Activated B cell treated with CpG ODN at 0.5 μM for 24 hours (primary cell): ENCODE data around the gene SCAF4. TPM values are rescaled to one million over a fixed set of nuclear protein-coding genes. Genes with fewer than 3 reads are reported as not detected.
A peak's percentile ranks its signal among the peaks of the same experiment; 100 is the strongest.

Experiments used
- ATAC-seq: fragments of 200-7000 bp; cut with Tn5 transposase; one replicate; pipeline ENCODE4 v1.10.0; 2021; ENCODE audit warnings: low read depth, mild to moderate bottlenecking, moderate library complexity
- CTCF ChIA-PET: fragments of 350-600 bp; sonication (Branson Sonifier 250); formaldehyde crosslinking; loops from one replicate; lab custom pipeline; 2021; ENCODE audit warnings: antibody characterized with exemption; lab: Charles Lee
- POLR2A ChIA-PET: fragments of 350-600 bp; sonication (Branson Sonifier 250); formaldehyde crosslinking; loops from one replicate; lab custom pipeline; 2021; ENCODE audit warnings: antibody characterized with exemption; lab: Charles Lee
- DNase-seq: peaks from one replicate; pipeline ENCODE4 v3.0.0; 2022
- H3K27ac Mint-ChIP-seq: one replicate; pipeline ENCODE4 v1.8.0; 2020; ENCODE audit warnings: mixed read lengths
- H3K27me3 Mint-ChIP-seq: one replicate; pipeline ENCODE4 v1.8.0; 2021; ENCODE audit warnings: mixed read lengths
- H3K36me3 Mint-ChIP-seq: one replicate; pipeline ENCODE4 v1.8.0; 2021; ENCODE audit warnings: low read depth, mixed read lengths
- H3K4me1 Mint-ChIP-seq: one replicate; pipeline ENCODE4 v1.8.0; 2021; ENCODE audit warnings: mixed read lengths
- H3K4me3 Mint-ChIP-seq: one replicate; pipeline ENCODE4 v1.8.0; 2020; ENCODE audit warnings: mild to moderate bottlenecking, mixed read lengths
- H3K9me3 Mint-ChIP-seq: one replicate; pipeline ENCODE4 v1.8.0; 2020; ENCODE audit warnings: mixed read lengths
- CTCF ChIP-seq: fragments of 200-600 bp; IDR thresholded peaks from one replicate; pipeline ENCODE4 v1.8.0; 2022; ENCODE audit warnings: antibody characterized with exemption, mild to moderate bottlenecking
- intact Hi-C: fragments of 100-400 bp; cut with micrococcal nuclease; formaldehyde crosslinking; loops from one replicate; pipeline ENCODE4 v1.15.1; 2024
- total RNA-seq: library from RNA; stranded (reverse); gene quantifications from 2 replicates; pipeline ENCODE4 v1.2.3, GENCODE V29; 2022

SCAF4 gene
- total RNA-seq, 1 donor from 2014 or later: 80.5 TPM

- ChIA-PET CTCF (no interaction called here), POLR2A (no interaction called here)
- no peak overlapping the region for H3K4me3 Mint-ChIP-seq
- no peaks in the 10 kb centered on the region for H3K27me3 Mint-ChIP-seq
- no peak overlapping the region for H3K27ac Mint-ChIP-seq
- H3K9me3 Mint-ChIP-seq: no peaks in the 10 kb centered on the region
- no peak for TF ChIP-seq CTCF
- DNase-seq: no peak
- H3K36me3 Mint-ChIP-seq: no peaks in the 10 kb centered on the region
- peaks cover 5% of the 10 kb centered on the region for H3K4me1 Mint-ChIP-seq
- ATAC-seq: no peak
- intact Hi-C loops: no loop called here
These were observed 108.3 kb downstream of the SCAF4 start for GRCh38 chr21:31623664-31624063.

GRCh38 chr21:31622397-31622796 is 109.5 kb downstream of the SCAF4 start:
- no peaks in the 10 kb centered on the region for H3K9me3 Mint-ChIP-seq
- no peaks in the 10 kb centered on the region for H3K27me3 Mint-ChIP-seq
- H3K4me1 Mint-ChIP-seq: peaks cover 5% of the 10 kb centered on the region
- H3K36me3 Mint-ChIP-seq: no peaks in the 10 kb centered on the region
- H3K4me3 Mint-ChIP-seq: no peak overlapping the region
- peak; percentile 20 for TF ChIP-seq CTCF
- POLR2A ChIA-PET: no interaction called here
- intact Hi-C loops: no loop called here
- ATAC-seq (no peak), DNase-seq (no peak)
- CTCF ChIA-PET: no interaction called here
- no peak overlapping the region for H3K27ac Mint-ChIP-seq

Other genes with a start within 250 kb of the SCAF4 start
- gene SOD1, start 72.4 kb downstream of the SCAF4 start, total RNA-seq: 107 and 131 TPM in 2 replicates
- 0.51 and 1.5 TPM in 2 replicates for gene HUNK, start 140.9 kb upstream of the SCAF4 start, total RNA-seq